Neural progenitor cell (in vitro differentiated cells): ENCODE measurements around the gene GJC2.

ENCODE experiments used
- CTCF ChIP-seq: fragments of 200-600 bp; sonication (generic); IDR thresholded peaks from 2 replicates; pipeline ENCODE4 v1.5.1; 2017; ENCODE audit warnings: antibody characterized with exemption, mild to moderate bottlenecking
- EZH2 ChIP-seq: fragments of 200-600 bp; sonication (generic); IDR thresholded peaks from 2 replicates; pipeline ENCODE4 v1.6.1; 2017; ENCODE audit warnings: antibody characterized with exemption, mild to moderate bottlenecking, moderate library complexity

- TF ChIP-seq EZH2 (no peak), CTCF (no peak)
Observed at GRCh38 chr1:228170666-228171065, 20.9 kb downstream of the GJC2 start.
